Panc1 (cell line): ENCODE measurements around the gene KCNMA1.

Source experiments
- CTCF ChIP-seq: fragments of 450-650 bp; IDR thresholded peaks from 2 replicates; pipeline ENCODE4 v1.5.1; 2017; ENCODE audit warnings: mild to moderate bottlenecking
- POLR2AphosphoS5 ChIP-seq: IDR thresholded peaks from 2 replicates; pipeline ENCODE4 v1.6.1; 2012; ENCODE audit warnings: mild to moderate bottlenecking, low read depth, low read length, moderate library complexity
- REST ChIP-seq, 2 experiments: IDR thresholded peaks; 2 replicates each; pipeline ENCODE4 v1.6.1; 2011 to 2012; ENCODE audit warnings: low read depth in 2 of 2, control low read depth in 1 of 2, low read length in 1 of 2, mild to moderate bottlenecking in 1 of 2, moderate library complexity in 1 of 2; ENCODE audit not compliant: insufficient read depth in 1 of 2
- SIN3A ChIP-seq: IDR thresholded peaks from 2 replicates; pipeline ENCODE4 v1.6.1; 2012; ENCODE audit warnings: low read depth, mild to moderate bottlenecking, low read length, moderate library complexity, borderline replicate concordance; ENCODE audit not compliant: insufficient read depth

DNA sequence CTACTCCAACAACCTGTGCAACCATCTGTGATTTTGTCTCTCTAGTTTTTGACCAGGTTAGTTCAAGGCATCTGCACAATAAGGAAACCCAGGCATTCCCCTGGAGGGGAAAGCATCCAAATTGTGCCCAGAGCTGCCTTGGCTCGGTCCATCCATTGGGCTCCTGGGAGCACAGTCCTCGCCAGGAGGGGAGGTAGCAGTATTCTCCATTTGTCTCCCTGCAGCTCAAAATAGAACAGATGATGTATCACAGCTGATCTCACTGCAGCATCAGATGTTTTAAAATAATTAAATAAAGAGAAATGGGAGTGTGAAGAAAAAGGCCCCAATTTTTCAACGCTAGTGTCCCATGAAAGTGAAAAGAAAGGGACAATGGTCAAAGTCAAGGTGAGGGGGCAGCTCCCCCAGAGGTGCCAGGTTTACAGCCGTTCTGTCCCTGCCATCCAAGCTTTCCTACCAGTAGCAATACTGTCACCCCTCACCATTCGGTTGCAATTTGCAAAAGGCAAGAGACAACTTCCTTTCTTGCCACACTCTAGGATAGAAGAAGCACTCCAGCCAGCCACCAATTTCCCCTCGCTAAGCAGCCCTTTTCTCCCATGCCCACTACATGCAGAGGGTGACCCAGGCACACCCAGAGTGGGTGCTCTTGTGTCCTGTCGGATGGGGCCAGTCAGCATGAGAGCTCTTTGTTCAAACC lies 43.7 kb downstream of the KCNMA1 start:
- TF ChIP-seq CTCF (no peak), REST (IDR thresholded peaks at IDR 0.05; ENCODE audit: insufficient read depth in 1 of 2, low read depth in 2 of 2, low read length in 1 of 2) (no peak), SIN3A (no peak), POLR2AphosphoS5 (no peak)
